HG03039 (cell line): Measurements from ENCODE around the gene COX8C.
"Not testable (repeated sequence)": the region's sequence is repeated elsewhere in the genome, so short reads cannot be mapped to it uniquely, and the experiment has no call there.

Experiments
- ATAC-seq: cut with Tn5 transposase; IDR thresholded peaks from one replicate; pipeline ENCODE4 v1.9.1; 2021; ENCODE audit warnings: mild to moderate bottlenecking, moderate library complexity; ENCODE audit not compliant: unreplicated experiment

Gene COX8C

GRCh38 chr14:93320489-93320888 is 26.5 kb upstream of the COX8C start:
- no peak for ATAC-seq

- no peak for ATAC-seq
Observed at GRCh38 chr14:93322929-93323599, 23.9 kb upstream of the COX8C start.

GRCh38 chr14:93323600-93324174 is 23.3 kb upstream of the COX8C start:
- no peak for ATAC-seq

DNA sequence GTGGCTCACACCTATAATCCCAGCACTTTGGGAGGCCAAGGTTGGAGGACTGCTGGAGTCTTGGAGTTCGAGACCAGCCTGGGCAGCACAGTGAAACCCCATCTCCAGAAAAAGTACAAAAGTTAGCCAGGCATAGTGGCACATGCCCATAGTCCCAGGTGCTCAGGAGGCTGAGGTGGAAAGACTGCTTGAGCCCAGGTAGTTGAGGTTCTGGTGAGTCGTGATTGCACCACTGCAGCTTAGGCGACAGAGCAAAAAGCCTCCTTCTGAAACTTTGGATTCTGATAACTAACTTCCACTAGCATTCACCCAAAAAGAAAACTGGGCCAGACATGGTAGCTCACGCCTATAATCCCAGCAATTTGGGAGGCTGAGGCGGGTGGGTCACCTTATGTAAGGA is 20.8 kb upstream of the COX8C start:
- no peak for ATAC-seq

DNA sequence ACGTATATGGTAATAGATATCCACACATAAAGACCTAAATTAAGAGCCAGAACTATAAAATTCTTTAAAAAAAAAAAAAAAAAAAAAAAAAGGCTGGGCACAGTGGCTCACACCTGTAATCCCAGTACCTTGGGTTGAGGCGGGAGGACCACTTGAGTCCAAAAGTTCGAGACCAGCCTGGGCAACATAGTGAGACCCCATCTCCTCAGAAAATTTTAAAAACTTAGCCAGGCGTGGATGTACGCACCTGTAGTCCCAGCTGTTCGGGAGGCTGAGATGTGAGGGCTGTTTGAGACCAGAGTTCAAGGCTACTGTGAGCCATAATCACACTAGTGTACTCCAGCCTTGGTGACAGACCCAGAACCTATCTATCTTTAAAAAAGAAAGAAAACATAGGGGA is 18.4 kb upstream of the COX8C start:
- ATAC-seq = no peak

GRCh38 chr14:93329965-93330608 is 16.9 kb upstream of the COX8C start:
- ATAC-seq = no peak

DNA sequence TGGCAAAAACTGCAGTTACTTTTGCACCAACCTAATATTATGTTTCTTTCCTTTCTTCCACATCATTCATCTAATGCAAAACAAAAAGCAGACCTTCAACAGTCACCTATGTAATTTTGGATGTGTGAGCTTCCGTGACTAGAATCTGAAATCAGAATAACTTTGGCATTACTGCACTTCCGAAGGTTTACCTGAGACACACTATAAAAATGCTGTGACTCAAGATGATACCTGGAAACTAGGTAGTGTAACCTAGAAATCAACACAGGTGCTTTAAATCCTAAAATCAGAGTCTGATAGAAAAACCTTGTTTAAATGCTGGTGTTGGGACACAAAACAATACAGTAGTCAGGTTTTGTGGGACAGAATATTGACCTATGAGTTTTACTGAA is 16.4 kb upstream of the COX8C start:
- no peak for ATAC-seq

GRCh38 chr14:93331002-93331727 is 15.8 kb upstream of the COX8C start:
- ATAC-seq = no peak

- no peak for ATAC-seq
Observed at GRCh38 chr14:93331728-93332396, 15.1 kb upstream of the COX8C start.

DNA sequence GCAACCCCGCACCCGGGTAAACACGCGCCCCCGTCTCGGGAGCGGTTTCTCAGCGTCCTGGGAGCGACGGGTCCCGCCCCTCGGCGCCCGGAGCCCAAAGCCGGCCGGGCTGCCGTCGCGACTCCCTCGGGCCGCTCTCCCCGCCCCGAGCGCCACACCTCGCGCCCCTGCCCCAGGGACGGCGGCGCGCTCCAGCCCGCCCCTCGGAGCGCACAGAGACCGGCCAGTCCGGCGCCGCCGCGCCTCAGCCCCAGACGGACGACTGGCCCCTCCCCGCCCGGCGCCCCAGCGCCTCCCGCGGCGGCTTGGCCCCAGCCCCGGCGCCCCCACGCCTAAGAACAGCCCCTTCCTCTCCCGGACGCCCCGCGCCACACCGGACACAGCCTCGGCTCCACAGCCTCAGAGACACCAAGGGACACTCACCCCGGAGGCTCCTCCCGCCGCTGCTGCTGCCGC is 14.6 kb upstream of the COX8C start:
- ATAC-seq = peak; percentile 57

DNA sequence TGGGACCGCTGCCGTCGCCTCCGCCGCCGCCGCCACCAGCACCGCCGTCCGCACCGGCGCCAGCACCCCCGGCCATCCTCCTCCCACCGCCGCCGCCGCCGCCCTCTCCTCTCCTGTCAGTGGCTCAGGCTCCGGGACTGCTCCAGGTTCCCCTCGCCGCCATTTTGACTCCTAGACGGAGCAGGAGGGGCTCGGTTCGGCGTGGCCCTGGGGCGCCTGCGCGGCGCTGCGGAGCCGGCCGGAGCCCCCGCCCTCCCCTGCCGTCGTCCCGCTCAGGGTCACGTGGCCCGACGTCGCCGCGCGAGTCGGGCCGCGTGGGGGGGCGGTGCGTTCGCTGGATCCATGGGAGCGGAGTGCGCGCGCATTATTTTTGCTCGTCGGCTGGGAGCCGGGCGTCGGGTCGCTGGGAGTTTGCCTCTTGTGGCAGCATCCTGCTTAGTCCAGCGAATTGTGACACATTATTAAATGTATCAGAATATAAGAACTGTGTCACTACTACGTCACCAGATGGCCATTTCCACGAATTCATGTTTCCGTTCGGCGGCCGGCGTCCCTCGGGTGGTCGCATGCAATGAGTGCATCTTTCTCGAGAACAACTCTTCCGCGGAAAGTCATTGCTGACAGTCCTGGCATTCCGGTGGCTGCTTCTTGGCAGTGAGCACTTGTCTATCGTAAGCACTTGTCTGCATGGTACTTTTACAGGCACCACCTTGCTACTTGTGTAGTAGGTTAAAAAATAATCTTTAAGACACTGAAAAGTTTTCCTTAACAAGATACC is 13.9 kb upstream of the COX8C start, which contains the start of gene BTBD7:
Gene BTBD7 (minus strand): TSS at position 184 of the 778 bp plus-strand sequence. CDS start 36,985 bp downstream, outside the sequence.
- ATAC-seq = peak; percentile 80

GRCh38 chr14:93333631-93334103 is 13.3 kb upstream of the COX8C start:
- ATAC-seq = no peak

GRCh38 chr14:93337143-93337753 is 9.7 kb upstream of the COX8C start:
- ATAC-seq = no peak

GRCh38 chr14:93337884-93338283 is 9.1 kb upstream of the COX8C start:
- ATAC-seq = no peak

- no peak for ATAC-seq
Observed at GRCh38 chr14:93343266-93343665, 3.7 kb upstream of the COX8C start.

- no peak for ATAC-seq
Observed at GRCh38 chr14:93343797-93344196, 3.2 kb upstream of the COX8C start.

DNA sequence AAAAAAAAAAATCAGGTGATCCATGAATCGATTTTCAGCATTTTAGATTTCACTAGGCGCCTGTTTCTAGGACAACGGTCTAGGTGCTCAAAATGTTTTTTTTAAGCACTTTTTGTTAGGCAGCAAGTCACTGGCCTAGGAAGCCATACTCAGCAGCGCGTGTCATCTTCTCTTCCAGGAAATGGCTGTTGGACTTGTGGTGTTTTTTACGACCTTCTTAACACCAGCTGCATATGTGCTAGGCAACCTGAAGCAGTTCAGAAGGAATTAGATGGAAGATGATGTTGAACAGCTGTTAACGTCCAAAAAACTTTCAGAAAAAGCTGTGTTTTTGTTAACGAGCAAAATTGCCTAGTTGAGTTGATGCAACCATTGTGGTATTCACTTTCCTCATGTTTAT is 868 bp downstream of the COX8C start:
- ATAC-seq = no peak

- no peak for ATAC-seq
Observed at GRCh38 chr14:93348292-93348691, 1.3 kb downstream of the COX8C start.

DNA sequence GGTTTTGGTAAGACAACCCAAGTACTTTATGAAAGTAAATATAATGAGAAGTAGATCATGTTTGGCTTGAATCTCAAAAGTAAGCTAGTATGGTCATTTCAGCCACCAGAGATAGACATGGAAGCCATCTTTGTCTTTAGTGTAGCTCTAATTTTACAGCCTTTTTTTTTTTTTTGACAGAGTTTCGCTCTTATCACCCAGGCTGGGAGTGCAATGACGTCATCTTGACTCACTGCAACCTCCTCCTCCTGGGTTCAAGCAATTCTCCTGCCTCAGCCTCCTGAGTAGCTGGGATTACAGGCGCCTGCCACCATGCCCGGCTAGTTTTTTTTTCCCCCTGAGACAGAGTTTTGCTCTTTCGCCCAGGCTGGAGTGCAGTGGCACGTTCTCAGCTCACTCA is 7.9 kb downstream of the COX8C start:
- ATAC-seq = not testable (repeated sequence)
